DMS 273 (cell line): ENCODE data around the gene S100A2.
"Not testable (repeated sequence)": the region's sequence is repeated elsewhere in the genome, so short reads cannot be mapped to it uniquely, and the experiment has no call there.

Experiments used
- DNase-seq: peaks from one replicate; lab custom pipeline; 2025; ENCODE audit not compliant: unreplicated experiment; lab: John Stamatoyannopoulos, UW

Gene S100A2

DNA sequence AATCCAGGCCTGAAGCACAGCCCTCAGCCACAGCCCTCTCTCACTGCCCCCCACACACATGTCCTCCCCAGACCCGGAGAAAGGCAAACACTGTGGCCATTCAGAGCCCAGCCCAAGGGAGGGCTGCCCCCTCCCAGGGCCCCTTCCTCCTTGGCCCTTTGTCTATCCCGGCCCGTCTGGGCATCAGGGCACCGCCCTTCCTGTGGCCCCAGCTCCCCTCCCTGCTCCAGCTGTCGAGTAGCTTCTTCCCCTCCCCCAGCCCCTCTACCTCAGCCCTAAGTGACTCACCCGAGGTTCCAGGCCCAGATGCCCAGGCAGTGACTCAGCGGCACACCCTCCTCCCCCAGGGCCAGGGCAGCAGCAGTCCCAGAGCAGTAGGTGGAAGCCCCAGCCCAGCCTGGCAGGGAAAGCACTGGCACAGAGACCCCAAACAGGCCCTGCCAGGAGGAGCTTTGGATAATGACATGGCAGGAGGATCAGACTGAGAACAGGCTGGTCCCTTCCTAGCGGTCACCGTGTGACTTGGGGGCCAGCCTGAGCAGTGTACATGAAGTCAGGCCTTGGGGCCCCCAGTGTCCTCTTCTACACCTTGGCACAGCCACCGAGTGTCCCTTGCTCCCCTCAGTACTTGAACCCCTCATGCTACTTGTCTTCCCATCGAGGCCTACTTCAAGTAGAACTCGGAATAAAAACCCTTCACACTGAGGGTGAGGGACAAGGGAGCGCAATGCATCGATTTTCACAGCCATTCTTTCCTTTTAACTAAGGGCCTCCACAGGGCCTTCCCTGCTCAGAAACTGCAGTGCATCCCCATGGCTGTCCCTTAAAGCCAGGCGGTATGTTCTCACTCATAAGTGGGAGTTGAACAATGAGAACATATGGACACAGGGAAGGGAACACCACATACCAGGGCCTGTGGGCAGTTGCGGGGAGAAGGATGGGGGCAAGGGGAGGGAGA, 1.0 kb upstream of the S100A2 start:
- peak; percentile 99 for DNase-seq

DNA sequence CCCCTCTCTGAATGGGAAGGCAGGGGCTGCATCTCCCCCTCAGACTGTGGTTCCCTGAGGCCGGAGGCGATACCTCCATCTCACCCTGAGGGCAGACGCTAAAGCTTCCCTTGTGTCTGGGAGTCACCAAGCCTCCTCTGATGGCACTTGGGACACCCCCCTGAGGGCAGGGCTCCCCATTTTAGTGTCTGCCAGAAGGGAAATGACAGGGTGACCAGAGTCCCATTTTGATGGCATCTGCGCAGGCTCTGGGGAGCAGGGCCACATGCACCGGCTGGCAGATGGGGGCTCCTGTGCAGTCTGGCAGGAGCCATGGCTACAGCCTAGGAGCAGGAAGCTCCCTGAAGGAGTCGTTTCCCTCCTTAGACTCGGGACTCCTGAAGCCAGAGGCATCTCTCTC, 1.7 kb downstream of the S100A2 start:
- peak; percentile 60 for DNase-seq

DNA sequence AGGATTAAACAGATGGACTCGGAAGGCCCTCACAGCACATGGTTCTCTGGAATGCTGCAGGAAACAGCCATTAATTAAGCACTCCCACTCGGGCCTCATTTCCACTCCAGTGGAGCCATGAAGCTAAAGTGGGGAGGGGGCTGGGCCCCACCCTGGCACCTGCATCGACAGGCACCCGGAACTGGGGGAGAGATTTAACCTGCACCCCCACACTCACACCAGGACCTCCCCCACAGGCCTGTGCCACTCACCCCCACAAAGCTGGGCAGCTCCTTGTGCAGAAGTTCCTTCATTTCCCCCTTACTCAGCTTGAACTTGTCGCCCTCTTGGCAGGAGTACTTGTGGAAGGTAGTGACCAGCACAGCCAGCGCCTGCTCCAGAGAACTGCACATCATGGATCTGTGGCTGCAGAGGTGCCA, 2.2 kb downstream of the S100A2 start:
- peak; percentile 43 for DNase-seq

DNA sequence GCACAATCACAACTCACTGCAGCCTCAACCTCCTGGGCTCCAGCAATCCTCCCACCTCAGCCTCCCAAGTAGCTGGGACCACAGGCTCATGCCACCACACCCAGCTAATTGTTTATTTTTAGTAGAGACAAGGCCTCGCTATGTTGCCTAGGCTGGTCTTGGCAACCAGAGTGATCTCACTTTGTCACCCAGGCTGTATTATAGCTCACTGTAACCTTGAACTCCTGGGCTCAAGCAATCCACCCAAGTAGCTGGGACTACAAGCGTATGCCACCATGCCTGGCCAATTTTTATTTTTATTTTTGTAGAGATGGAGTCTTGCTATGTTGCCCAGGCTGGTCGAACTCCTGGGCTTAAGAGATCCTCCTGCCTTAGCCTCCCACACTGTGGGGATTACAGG, 3.6 kb downstream of the S100A2 start:
- DNase-seq, result not testable (repeated sequence)

DNA sequence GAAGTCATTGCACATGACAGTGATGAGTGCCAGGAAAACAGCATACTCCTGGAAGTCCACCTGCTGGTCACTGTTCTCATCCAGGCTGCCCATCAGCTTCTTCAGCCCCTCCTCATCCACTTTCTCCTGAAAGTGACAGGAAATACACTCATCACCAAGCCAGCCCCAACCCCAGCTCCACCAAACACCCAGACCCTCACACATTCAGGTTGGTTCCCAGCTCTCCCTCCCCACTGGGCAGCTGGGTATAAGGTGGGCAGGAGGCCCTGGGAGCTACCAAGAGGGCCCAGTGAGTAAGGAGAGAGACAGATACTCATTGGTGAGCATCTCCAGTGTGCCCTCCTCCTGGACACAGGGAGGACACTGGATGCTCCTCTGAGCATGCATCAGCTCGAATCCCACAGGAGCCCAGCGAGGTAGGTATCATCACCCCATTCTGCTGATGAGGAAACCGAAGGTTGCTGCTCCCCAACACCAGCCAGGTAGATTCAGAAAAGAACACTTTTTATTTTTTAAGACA, 4.1 kb downstream of the S100A2 start:
- DNase-seq, result no peak

GRCh38 chr1:153560771-153561465, 4.7 kb downstream of the S100A2 start:
- DNase-seq, result no peak

GRCh38 chr1:153560241-153560640, 5.4 kb downstream of the S100A2 start:
- DNase-seq, result no peak

DNA sequence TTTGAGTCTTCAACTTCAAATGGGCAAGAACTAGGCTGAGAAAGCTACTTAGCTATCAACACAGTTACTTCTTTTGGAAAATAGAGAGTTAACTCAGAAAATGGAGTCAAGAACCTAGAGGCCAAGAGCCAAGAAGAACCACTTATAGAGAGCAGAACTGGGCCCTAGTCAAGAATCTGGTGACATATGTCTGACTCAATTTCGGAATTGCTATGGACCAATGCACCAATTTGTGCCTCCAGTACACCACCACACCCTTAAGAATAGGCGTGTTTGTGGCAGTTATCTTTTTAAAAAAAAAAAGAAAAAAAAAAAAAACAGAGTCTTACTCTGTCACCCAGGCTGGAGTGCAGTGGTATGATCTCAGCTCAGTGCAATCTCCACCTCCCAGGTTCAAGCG, 7.8 kb downstream of the S100A2 start:
- no peak for DNase-seq

- no peak for DNase-seq
These were observed 9.3 kb downstream of the S100A2 start for GRCh38 chr1:153556348-153556747.

- no peak for DNase-seq
These were observed 11.7 kb downstream of the S100A2 start for GRCh38 chr1:153553830-153554541.

DNA sequence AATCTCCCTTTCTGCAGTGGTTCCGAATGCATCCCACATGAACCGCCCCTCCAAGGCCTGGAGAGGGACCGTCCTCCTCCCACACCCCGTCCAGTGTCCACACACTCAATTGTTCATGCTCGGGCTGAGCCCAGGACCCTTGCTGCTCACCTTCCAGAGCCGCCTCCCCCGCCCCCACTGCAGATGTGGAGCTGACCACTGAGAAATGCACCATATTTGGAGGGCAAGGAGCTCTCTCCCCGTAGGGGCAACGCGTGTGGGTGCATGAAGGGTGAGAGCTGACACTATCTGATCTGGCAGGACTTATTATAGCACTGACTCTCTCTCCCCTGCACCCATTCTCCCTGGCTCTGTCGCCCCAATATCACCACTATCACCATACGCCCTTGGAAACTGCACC, 12.5 kb downstream of the S100A2 start:
- no peak for DNase-seq

DNA sequence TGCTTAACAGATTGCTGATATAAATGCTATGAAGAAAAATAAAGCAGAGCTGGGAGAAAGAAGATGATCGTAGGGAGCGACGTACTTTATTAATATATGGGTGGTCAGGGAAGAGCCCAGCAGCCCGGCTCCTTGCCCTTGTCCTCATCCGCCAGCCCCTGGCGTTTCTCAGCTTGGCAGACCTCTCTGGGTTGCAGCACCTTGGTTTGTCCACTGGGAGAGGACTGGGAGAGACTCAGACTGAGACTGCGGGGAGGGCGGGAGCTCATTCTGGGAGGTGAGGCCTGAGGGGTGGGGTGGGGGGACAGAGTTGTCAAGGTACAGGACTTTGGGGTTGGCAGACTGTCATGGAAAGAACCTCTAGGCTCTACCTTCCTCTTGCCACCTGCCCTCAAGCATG, 13.3 kb downstream of the S100A2 start:
- peak; percentile 35 for DNase-seq

DNA sequence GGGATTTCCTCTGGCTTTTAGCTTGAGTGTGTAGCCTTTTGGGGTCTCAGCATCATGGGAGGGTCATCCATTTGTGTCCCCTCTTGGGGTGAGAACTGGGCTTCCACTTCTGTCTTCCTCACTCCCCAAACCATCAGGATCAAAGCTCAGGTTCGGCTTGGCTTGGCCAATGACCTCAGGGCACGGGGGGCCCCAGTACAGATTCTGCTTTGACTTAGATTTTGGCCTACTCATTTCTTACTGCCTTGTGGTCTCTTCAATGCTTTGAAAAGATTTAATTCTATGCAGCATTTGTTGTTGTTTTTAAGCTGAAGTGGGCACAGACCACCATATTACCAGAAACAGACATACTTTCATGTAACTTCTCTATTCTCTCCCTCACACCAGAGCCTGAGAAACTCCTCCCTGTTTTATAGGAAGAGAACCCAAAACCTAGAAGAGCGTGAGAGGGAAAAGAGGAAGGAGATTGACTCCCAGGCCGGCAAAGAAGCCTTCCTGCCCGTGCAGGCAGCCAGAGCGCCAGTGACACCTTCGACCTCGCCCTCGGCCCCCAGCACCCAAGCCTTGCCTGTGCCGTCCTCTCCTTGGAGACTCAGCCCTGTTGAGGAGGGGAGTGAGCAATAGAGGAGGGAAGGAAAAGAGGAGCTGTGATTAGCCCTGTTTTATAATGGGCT, 14.7 kb downstream of the S100A2 start:
- no peak for DNase-seq

DNA sequence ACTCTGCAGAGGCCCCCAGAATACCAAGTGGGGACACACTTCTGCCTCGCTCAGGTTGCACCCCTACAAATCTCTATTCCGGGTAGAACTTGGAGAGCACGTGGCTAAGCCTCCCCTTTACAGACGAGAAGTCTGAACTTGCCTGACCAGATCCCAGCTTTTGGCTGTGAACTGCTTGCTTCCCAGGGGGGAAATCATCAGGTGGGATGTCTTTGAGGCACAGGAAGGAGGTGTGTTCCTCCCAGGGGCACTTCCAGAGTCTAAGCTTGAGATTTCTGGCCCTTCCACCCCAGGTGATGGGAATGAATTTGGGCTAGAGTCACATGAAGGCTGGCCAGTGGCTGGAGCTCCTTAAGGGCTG, 15.3 kb downstream of the S100A2 start:
- DNase-seq, result no peak

DNA sequence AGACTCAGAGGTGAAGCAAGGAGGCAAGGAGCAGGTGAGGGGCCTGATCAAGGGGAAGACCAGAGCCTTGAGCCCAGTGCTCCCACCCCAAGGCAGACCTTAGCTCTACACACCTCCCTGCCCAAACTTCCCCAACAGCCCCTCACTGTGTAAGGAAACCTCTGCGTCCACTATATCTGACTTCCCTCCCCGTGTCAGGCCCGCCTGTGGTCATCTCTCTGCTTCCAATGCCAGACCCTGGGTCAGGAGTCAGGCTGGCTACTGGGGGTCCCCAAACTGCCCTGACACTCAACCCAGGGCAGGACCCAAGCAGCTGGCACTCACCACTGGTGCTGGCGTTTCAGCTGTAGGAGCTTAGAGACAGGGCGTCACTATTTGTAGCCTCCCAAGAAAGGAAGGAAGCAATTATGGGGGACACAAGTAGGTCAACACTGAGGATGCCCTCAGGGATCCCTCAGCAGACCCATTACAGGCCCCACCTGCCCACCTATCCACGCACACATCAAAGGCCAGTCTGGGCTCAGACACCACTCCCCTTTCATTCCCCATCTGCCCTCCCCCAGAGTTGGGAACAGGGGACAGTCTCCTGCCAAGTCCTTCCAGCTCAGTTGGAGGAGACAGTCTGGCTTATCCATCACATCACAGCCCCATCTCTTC, 15.8 kb downstream of the S100A2 start:
- DNase-seq, result no peak

GRCh38 chr1:153548722-153549688, 16.6 kb downstream of the S100A2 start, which contains the start of gene S100A3:
Gene S100A3, minus strand, starts transcription at chr1:153549258. Its CDS starts 773 bp downstream, at chr1:153548485.
- DNase-seq, result peak; percentile 44

DNA sequence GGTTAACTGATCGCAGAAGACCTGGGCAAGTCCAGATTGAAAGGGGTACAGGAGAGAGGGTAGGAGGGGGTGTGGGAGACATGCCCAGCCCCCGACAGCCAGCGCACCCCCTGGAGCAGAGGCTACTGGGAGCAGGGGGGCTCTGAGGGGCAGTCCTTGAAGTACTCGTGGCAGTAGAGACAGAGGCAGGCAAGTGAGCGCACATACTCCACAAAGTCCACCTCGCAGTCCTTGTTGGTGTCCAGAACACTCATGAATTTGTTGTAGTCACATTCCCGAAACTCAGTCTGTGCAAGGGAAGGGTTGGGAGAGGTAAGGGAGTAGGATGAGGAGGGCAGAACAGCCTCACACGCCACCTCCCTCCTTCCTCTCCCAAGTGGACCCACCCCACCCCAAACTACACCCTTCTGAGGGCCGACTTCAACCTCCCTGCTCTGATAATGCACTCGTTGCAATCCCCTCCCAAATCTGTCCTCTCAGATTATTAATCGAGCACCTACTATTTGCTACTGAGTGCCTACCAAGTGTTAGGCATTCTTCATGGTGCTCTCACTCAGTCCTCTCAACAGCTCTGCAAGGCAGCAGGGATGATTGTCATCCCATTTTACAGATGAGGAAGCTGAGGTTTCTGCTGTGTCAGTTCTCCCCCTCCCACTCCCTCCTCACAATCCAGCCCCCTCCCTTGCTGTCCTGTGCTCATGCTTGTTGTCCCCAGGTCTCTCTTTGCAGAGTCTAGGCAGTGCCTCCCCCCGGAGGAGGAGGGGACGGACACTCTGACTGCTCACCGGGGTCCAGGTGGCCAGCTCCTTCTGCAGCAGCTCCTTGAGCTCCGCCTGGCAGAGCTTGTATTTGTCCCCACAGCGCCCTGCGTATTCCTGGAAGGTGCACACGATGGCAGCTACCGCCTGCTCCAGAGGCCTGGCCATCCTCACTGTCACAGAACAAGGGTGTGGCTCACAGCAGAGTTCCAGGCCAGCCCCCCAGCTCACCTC, 17.8 kb downstream of the S100A2 start:
- no peak for DNase-seq
